GM12892 (cell line): Measurements from ENCODE around the gene ANKRD33.

ENCODE experiments used
- POLR2A ChIP-seq: IDR thresholded peaks from 2 replicates; pipeline ENCODE4 v1.6.1; 2011; ENCODE audit warnings: low read depth, low read length, control low read depth
- POLR2AphosphoS5 ChIP-seq: IDR thresholded peaks from 2 replicates; pipeline ENCODE4 v1.6.1; 2011; ENCODE audit warnings: low read depth, low read length, control low read depth
- TAF1 ChIP-seq: IDR thresholded peaks from 2 replicates; pipeline ENCODE4 v1.6.1; 2011; ENCODE audit warnings: low read depth, mild to moderate bottlenecking, control low read depth, low read length, borderline replicate concordance

DNA sequence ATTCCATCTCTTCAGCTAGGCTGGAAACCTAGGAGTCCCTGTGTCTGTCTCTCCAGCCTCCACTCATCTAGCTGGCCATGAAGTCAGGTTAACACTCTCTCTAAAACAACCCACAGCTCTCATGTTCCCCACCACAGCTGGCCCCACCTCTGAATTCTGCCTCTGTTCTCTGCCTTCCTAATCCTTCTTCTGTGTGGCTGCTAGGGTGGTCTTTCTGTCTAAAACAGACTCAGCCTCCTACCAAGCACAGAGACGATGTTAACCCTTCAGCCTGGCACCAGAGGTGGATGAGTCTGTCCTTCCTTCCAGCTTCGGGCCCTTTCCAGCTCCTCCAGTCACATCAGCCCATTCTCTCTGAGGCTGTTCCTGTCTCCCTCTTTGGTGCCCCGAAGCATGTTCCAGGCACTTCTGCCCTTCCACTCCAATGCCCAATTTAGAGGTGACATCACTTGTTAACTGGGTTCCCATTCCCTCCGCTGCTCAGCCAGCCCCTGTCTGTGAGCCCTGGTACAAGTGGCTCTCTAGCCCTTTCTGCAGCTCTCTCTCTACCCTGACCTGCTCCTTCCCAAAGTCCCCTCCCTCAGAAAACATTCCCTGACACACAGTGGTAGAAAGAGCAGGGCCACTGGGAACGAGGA, 48.5 kb upstream of the ANKRD33 start:
- no peak for TF ChIP-seq POLR2AphosphoS5
- TF ChIP-seq POLR2A = no peak
- no peak for TF ChIP-seq TAF1
